GM23338 (cell line): Measurements from ENCODE around the gene SLC4A4. TPM values are rescaled to one million over a fixed set of nuclear protein-coding genes. Genes with fewer than 3 reads are reported as not detected.

ENCODE experiments used
- ATAC-seq: fragments of 200-7000 bp; cut with Tn5 transposase; 3 replicates; pipeline ENCODE4 v1.9.1; 2020
- DNase-seq: peaks from one replicate; pipeline ENCODE4 v3.0.0-alpha.2; 2015; ENCODE audit warnings: low spot score
- H2AFZ ChIP-seq: fragments of 200-600 bp; sonication (generic); 2 replicates; pipeline ENCODE4 v1.8.0; 2016; ENCODE audit warnings: antibody characterized with exemption, mild to moderate bottlenecking, moderate library complexity
- H3F3A ChIP-seq: fragments of 200-600 bp; sonication (generic); replicated peaks from 2 replicates; pipeline ENCODE4 v1.8.0; 2017; ENCODE audit warnings: antibody characterized with exemption, mixed run types, low read depth
- H3K27ac ChIP-seq: fragments of 200-600 bp; sonication (generic); 2 replicates; pipeline ENCODE4 v1.6.1; 2016; ENCODE audit warnings: low read depth
- H3K27me3 ChIP-seq: fragments of 200-600 bp; sonication (generic); 2 replicates; pipeline ENCODE4 v1.8.0; 2016; ENCODE audit warnings: mild to moderate bottlenecking, mixed run types, moderate library complexity; ENCODE audit not compliant: insufficient read depth
- H3K36me3 ChIP-seq: fragments of 200-600 bp; sonication (generic); 2 replicates; pipeline ENCODE4 v1.8.0; 2016; ENCODE audit warnings: mild to moderate bottlenecking; ENCODE audit not compliant: insufficient read depth
- H3K4me1 ChIP-seq: fragments of 200-600 bp; sonication (generic); 2 replicates; pipeline ENCODE4 v1.8.0; 2016; ENCODE audit warnings: mild to moderate bottlenecking, moderate library complexity; ENCODE audit not compliant: insufficient read depth
- H3K4me2 ChIP-seq: fragments of 200-600 bp; sonication (generic); 2 replicates; pipeline ENCODE4 v1.7.1; 2017; ENCODE audit warnings: mixed run types
- H3K4me3 ChIP-seq: fragments of 200-600 bp; sonication (generic); 2 replicates; pipeline ENCODE4 v1.6.1; 2016; ENCODE audit warnings: mixed run types
- H3K79me2 ChIP-seq: fragments of 200-600 bp; sonication (generic); replicated peaks from 2 replicates; pipeline ENCODE4 v1.8.0; 2017; ENCODE audit warnings: mild to moderate bottlenecking; ENCODE audit not compliant: insufficient read depth
- H3K9me2 ChIP-seq: fragments of 200-600 bp; sonication (generic); 2 replicates; pipeline ENCODE4 v1.8.0; 2017; ENCODE audit not compliant: insufficient read depth
- H4K20me1 ChIP-seq: fragments of 200-600 bp; sonication (generic); replicated peaks from 2 replicates; pipeline ENCODE4 v1.8.0; 2017; ENCODE audit warnings: mild to moderate bottlenecking; ENCODE audit not compliant: insufficient read depth
- H3K27ac Mint-ChIP-seq: 2 replicates; pipeline ENCODE4 v1.8.0; 2020; ENCODE audit warnings: inconsistent platforms, mild to moderate bottlenecking, moderate library complexity, mixed read lengths
- H3K27me3 Mint-ChIP-seq: 3 replicates; pipeline ENCODE4 v1.8.0; 2022; ENCODE audit warnings: low read depth, mild to moderate bottlenecking, moderate library complexity, mixed read lengths, inconsistent platforms; ENCODE audit not compliant: insufficient read depth, poor library complexity
- H3K36me3 Mint-ChIP-seq: 3 replicates; pipeline ENCODE4 v1.8.0; 2021; ENCODE audit warnings: low read depth, mild to moderate bottlenecking, inconsistent platforms, moderate library complexity, mixed read lengths
- H3K4me1 Mint-ChIP-seq: 3 replicates; pipeline ENCODE4 v1.8.0; 2020; ENCODE audit warnings: mild to moderate bottlenecking, inconsistent platforms, mixed read lengths
- H3K4me3 Mint-ChIP-seq: 3 replicates; pipeline ENCODE4 v1.8.0; 2021; ENCODE audit warnings: moderate library complexity, mild to moderate bottlenecking, inconsistent platforms, mixed read lengths
- H3K9me3 Mint-ChIP-seq: 3 replicates; pipeline ENCODE4 v1.8.0; 2020; ENCODE audit warnings: moderate library complexity, mild to moderate bottlenecking, inconsistent platforms, mixed read lengths
- CREB1 ChIP-seq: fragments of 250-450 bp; sonication (Bioruptor Pico); IDR thresholded peaks from 2 replicates; pipeline ENCODE4 v1.5.0; 2020; ENCODE audit warnings: low read depth, mild to moderate bottlenecking, moderate library complexity
- CTCF ChIP-seq, 2 experiments: fragments of 200-600 bp in 1 of 2; sonication (generic) in 1 of 2; conservative IDR thresholded peaks; 2 replicates each; pipeline versions ENCODE4 v1.5.1 to v1.6.1; 2016 to 2017; ENCODE audit warnings: antibody characterized with exemption in 2 of 2, low read depth in 2 of 2, mild to moderate bottlenecking in 2 of 2, moderate library complexity in 1 of 2
- ETS1 ChIP-seq: IDR thresholded peaks from 2 replicates; pipeline ENCODE4 v1.6.1; 2016; ENCODE audit warnings: antibody characterized with exemption
- EZH2 ChIP-seq: fragments of 200-600 bp; sonication (generic); IDR thresholded peaks from one replicate; pipeline ENCODE4 v1.8.0; 2017; ENCODE audit warnings: antibody characterized with exemption, mild to moderate bottlenecking, low read depth; ENCODE audit not compliant: unreplicated experiment
- EZH2phosphoT487 ChIP-seq: fragments of 200-600 bp; sonication (generic); IDR thresholded peaks from one replicate; pipeline ENCODE4 v1.8.1; 2018; ENCODE audit warnings: antibody characterized with exemption; ENCODE audit not compliant: unreplicated experiment
- JUNB ChIP-seq: IDR thresholded peaks from one replicate; pipeline ENCODE4 v1.6.1; 2016; ENCODE audit warnings: antibody characterized with exemption; ENCODE audit not compliant: unreplicated experiment
- NANOG ChIP-seq: IDR thresholded peaks from 2 replicates; pipeline ENCODE4 v1.6.1; 2016; ENCODE audit warnings: antibody characterized with exemption, borderline replicate concordance
- POLR2AphosphoS5 ChIP-seq: IDR thresholded peaks from 2 replicates; pipeline ENCODE4 v1.6.1; 2016; ENCODE audit warnings: antibody characterized with exemption, low read depth
- REST ChIP-seq: IDR thresholded peaks from one replicate; pipeline ENCODE4 v1.6.1; 2018; ENCODE audit warnings: antibody characterized with exemption; ENCODE audit not compliant: unreplicated experiment
- ZNF331 ChIP-seq: fragments of 250-450 bp; sonication (Bioruptor Pico); IDR thresholded peaks from 2 replicates; pipeline ENCODE4 v1.5.0; 2020; ENCODE audit warnings: low read depth, mild to moderate bottlenecking, moderate library complexity
- ZNF462 ChIP-seq: fragments of 250-450 bp; sonication (Bioruptor Pico); IDR thresholded peaks from 2 replicates; pipeline ENCODE4 v1.5.0; 2020; ENCODE audit warnings: mild to moderate bottlenecking, moderate library complexity
- polyA plus RNA-seq: library from polyadenylated mRNA; unstranded; fragments of >200 nt; fragmentation: Nextera tagmentation; extraction: Ambion mirVana; gene quantifications from 2 replicates; pipeline ENCODE4 v1.2.1, GENCODE V29; 2016
- total RNA-seq: library from RNA; depleted of rRNA; stranded (reverse); fragments of >200 nt; shearing (Covaris generic); gene quantifications from 2 replicates; pipeline ENCODE4 v1.2.3, GENCODE V29; 2014

SLC4A4 gene
- total and polyA plus RNA-seq, 2 experiments from 2014 or later = 1.0 to 1.5 TPM

- TF ChIP-seq EZH2 (no peak), POLR2AphosphoS5 (no peak), ZNF331 (no peak), CTCF (conservative IDR thresholded peaks at IDR 0.05; ENCODE audit: low read depth in 2 of 2) (no peak), NANOG (no peak), EZH2phosphoT487 (no peak), JUNB (no peak)
Measured at GRCh38 chr4:71583971-71584370, 245.2 kb downstream of the SLC4A4 start (continued).

GRCh38 chr4:71584585-71584984, 245.8 kb downstream of the SLC4A4 start:
- Mint-ChIP-seq H3K27ac (no peak overlapping the region), H3K4me1 (0 out of 3 replicates have a peak, but pooled peaks cover 4% of the 10 kb centered on the region), H3K36me3 (peaks cover 10% of the 10 kb centered on the region), H3K27me3 (no peaks in the 10 kb centered on the region), H3K4me3 (no peak overlapping the region), H3K9me3 (peaks cover 13% of the 10 kb centered on the region; the same call in 2 of the 3 replicates)
- Histone ChIP-seq H3K4me2 (no peak overlapping the region), H3K79me2 (no peaks in the 10 kb centered on the region), H2AFZ (no peak overlapping the region; the same call in 1 of the 2 replicates), H3F3A (no peaks in the 10 kb centered on the region), H3K4me3 (no peak overlapping the region), H3K4me1 (no peaks in the 10 kb centered on the region), H3K9me2 (no peaks in the 10 kb centered on the region), H3K36me3 (peaks cover 3% of the 10 kb centered on the region; the same call in 1 of the 2 replicates), H3K27ac (no peak overlapping the region), H4K20me1 (no peaks in the 10 kb centered on the region), H3K27me3 (no peaks in the 10 kb centered on the region)
- no peak for ATAC-seq
- DNase-seq = no peak
- no peak for TF ChIP-seq ZNF331
- TF ChIP-seq REST = no peak
- no peak for TF ChIP-seq CREB1 (CRISPR knock-in tag)
- no peak for TF ChIP-seq ETS1
- TF ChIP-seq NANOG = no peak
- no peak for TF ChIP-seq ZNF462 (CRISPR knock-in tag)
